Gastrocnemius medialis (tissue), 4 donors: ENCODE results near the gene SMC1B.

Experiments
- POLR2A ChIP-seq, 2 donors: fragments of 450-650 bp; IDR thresholded peaks; one replicate each; pipeline ENCODE4 v1.6.1; 2017; ENCODE audit warnings: antibody characterized with exemption in 2 of 2, mild to moderate bottlenecking in 2 of 2, moderate library complexity in 2 of 2
- TF ChIP-seq, protein P1 (sequence below), 5 experiments: fragments of 450-650 bp in 3 of 5; fragments of 200-600 bp in 2 of 5; sonication (generic) in 2 of 5; IDR thresholded peaks in 4 of 5; conservative IDR thresholded peaks in 1 of 5; 1 replicate in 4 of 5; 2 replicates in 1 of 5; pipeline ENCODE4 v1.5.1; 2016 to 2019; ENCODE audit warnings: antibody characterized with exemption in 5 of 5, mild to moderate bottlenecking in 3 of 5, moderate library complexity in 3 of 5

DNA sequence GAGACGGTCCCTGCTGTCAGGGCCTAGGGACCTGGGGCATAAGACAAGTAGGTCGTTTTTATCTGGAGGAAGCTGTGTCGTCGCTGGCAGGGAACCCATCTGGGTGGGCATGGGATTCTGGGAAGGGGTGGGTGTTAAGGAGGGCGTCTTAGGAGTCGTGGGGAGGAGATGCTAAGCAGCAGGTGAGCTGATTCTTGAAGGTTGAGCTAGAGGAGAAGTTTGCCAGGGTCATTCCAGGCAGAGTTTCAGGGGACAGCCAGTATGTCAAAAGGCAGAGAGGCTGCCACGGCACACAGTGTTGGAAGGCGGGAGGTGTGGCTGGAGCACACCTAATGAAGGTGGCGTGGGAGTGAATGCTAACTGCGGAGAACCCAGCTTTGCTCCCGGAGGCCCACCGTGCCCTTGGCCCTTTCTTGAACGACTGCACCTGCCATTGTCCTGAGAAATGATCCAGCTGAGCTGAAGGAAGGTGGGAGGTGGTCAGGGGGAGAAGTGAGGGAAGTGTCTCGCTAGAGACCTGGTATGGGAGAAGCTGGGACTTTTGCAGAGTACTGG is 102.3 kb downstream of the SMC1B start:
- TF ChIP-seq, protein P1, sequence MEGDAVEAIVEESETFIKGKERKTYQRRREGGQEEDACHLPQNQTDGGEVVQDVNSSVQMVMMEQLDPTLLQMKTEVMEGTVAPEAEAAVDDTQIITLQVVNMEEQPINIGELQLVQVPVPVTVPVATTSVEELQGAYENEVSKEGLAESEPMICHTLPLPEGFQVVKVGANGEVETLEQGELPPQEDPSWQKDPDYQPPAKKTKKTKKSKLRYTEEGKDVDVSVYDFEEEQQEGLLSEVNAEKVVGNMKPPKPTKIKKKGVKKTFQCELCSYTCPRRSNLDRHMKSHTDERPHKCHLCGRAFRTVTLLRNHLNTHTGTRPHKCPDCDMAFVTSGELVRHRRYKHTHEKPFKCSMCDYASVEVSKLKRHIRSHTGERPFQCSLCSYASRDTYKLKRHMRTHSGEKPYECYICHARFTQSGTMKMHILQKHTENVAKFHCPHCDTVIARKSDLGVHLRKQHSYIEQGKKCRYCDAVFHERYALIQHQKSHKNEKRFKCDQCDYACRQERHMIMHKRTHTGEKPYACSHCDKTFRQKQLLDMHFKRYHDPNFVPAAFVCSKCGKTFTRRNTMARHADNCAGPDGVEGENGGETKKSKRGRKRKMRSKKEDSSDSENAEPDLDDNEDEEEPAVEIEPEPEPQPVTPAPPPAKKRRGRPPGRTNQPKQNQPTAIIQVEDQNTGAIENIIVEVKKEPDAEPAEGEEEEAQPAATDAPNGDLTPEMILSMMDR (IDR thresholded peaks at IDR 0.05 in 4 of 5, conservative IDR thresholded peaks at IDR 0.05 in 1 of 5): no peak
- no peak for TF ChIP-seq POLR2A (IDR thresholded peaks at IDR 0.05)
